OCI-LY3 (cell line): ENCODE data around the gene SSR4.

Experiments used
- CTCF ChIP-seq: fragments of 200-600, 300-600 bp; sonication (generic); IDR thresholded peaks from 2 replicates; pipeline ENCODE4 v1.5.1; 2014; ENCODE audit warnings: antibody characterized with exemption, low read length, low read depth
- EZH2phosphoT487 ChIP-seq: fragments of 200-600 bp; shearing (Covaris generic); IDR thresholded peaks from 2 replicates; pipeline ENCODE4 v1.6.1; 2018; ENCODE audit warnings: antibody characterized with exemption, mixed run types, low read depth

- TF ChIP-seq EZH2phosphoT487 (no peak), CTCF (no peak)
Measured at GRCh38 chrX:153762626-153763173, 31.8 kb upstream of the SSR4 start.
